Measurements from ENCODE around the gene PARG.
A peak's percentile ranks its signal among the peaks of the same experiment; 100 is the strongest.
"Not testable (repeated sequence)": the region's sequence is repeated elsewhere in the genome, so short reads cannot be mapped to it uniquely, and the experiment has no call there.

Gene PARG

DNA sequence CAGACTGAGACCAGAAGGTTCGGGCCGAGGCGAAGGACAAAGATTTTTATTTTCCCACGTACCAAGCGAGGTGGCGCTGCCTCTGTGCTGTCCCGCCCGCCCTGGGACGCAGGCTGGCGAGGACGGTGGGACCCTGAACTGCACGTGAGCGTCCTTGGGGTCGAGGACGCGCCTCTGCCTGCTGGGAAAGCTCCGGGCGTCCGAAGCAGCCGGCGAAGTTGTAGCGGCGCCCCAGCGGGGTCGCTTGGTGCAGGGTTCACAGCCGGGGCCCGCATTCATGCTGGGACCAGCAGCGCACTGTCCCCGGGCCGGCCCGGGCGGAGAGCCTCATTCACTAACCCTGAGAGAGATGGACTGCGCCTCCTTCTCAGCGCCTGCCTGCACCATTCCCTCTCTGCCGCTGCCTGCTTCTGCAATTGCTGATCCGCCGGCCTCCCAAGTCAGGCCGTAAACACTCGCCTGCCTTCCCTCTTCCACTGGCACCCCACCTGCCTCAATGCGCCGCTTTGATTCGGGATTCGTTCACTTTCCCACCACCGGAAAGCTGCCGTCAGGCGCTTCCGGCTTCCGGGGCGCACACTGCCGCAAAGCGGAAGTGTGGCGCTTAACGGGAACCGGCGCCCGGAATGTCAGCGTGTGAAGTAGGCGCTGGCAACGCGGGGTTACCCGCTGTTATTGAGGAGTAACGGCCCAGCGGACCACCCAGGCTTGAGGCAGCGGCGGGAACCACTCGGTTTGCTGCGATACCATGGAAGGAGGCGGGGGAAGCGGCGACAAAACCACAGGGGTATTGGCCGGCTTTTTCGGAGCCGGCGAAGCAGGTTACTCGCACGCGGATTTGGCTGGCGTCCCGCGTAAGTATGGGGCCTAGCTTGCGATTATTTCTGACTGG, at the start of gene PARG, which contains the start of gene TIMM23B:
TSS of gene PARG (minus strand) at position 581 of the 892 bp plus-strand sequence. CDS start at position 279, 302 bp downstream.
TSS of gene TIMM23B (plus strand) at position 607 of the 892 bp plus-strand sequence. CDS start at position 749, 142 bp downstream.
- in situ Hi-C loops (cut with HindIII; ENCODE audit: low sequenced_read_pairs) = not testable (repeated sequence)
- peak within 1 kb of the TSS; percentile 73 for H3K4me3 ChIP-seq (ENCODE audit: low read depth, low read length)
- DNase-seq (ENCODE audit: low read depth) = peak; percentile 52

GRCh38 chr10:49988376-49988775, 46.5 kb upstream of the PARG start, which contains the start of gene AGAP6:
TSS of gene AGAP6 (plus strand) at chr10:49988406. CDS start at chr10:49988716, 310 bp downstream.
- H3K4me3 ChIP-seq (ENCODE audit: low read depth, low read length); DNase-seq (ENCODE audit: low read depth); in situ Hi-C loops (cut with HindIII; ENCODE audit: low sequenced_read_pairs): not testable (repeated sequence)

GRCh38 chr10:49987207-49987606, 45.4 kb upstream of the PARG start:
- H3K4me3 ChIP-seq (ENCODE audit: low read depth, low read length); DNase-seq (ENCODE audit: low read depth); in situ Hi-C loops (cut with HindIII; ENCODE audit: low sequenced_read_pairs): not testable (repeated sequence)

DNA sequence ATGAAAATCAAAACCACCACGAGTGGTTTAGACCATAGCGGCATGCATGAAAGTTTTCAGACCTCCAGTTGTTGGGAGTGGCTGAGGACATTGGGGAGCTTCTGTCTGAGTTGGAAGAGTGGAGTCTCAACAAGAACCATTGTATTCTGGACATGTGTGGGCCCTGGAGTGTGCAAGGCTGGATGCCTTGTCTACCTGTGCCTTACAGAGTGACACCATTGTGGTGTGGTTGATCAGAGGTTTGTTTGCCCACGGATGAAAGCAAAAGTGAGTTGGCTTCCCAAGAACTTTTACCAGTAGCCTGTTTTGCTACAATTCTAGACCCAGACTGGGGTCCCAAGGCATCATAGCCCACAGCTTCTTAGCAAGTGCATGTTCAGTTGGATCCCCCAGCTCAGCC, 35.9 kb upstream of the PARG start:
- DNase-seq (ENCODE audit: low read depth); H3K4me3 ChIP-seq (ENCODE audit: low read depth, low read length); in situ Hi-C loops (cut with HindIII; ENCODE audit: low sequenced_read_pairs): not testable (repeated sequence)

- H3K4me3 ChIP-seq (ENCODE audit: low read depth, low read length); DNase-seq (ENCODE audit: low read depth); in situ Hi-C loops (cut with HindIII; ENCODE audit: low sequenced_read_pairs): not testable (repeated sequence)
These were observed 30.3 kb upstream of the PARG start for GRCh38 chr10:49972094-49972493.

DNA sequence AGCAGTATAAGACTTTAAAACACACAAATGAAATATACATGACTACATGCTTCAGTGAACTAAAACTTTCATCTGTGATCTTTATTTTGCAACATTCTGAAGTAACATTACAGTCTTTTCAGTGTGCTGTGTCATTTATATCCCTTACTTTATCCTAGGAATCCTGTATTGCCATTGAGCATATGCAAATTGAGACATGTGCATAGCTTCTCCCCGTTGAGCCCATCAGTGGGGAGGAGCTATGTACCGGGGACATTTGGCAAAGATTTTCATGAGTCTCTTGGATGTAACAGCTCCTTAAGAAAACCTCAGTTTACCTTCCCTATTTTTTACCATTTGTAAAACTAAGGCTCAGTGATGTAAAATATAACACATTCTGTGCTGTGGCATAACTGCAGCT, 29.6 kb upstream of the PARG start:
- in situ Hi-C loops (cut with HindIII; ENCODE audit: low sequenced_read_pairs); H3K4me3 ChIP-seq (ENCODE audit: low read depth, low read length); DNase-seq (ENCODE audit: low read depth): not testable (repeated sequence)

DNA sequence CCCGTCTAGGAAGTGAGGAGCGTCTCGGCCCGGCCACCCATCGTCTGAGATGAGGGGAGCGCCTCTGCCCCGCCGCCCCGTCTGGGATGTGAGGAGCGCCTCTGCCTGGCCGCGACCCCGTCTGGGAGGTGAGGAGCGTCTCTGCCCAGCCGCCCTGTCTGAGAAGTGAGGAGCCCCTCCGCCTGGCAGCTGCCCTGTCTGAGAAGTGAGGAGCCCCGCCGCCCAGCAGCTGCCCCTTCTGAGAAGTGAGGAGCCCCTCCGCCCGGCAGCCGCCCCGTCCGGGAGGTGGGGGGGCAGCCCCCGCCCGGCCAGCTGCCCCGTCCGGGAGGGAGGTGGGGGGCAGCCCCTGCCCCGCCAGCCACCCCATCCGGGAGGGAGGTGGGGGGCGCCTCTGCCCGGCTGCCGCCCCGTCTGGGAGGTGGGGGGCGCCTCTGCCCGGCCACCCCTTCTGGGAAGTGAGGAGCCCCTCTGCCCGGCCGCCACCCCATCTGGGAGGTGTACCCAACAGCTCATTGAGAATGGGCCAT, 28.6 kb upstream of the PARG start:
- in situ Hi-C loops (cut with HindIII; ENCODE audit: low sequenced_read_pairs); DNase-seq (ENCODE audit: low read depth); H3K4me3 ChIP-seq (ENCODE audit: low read depth, low read length): not testable (repeated sequence)

DNA sequence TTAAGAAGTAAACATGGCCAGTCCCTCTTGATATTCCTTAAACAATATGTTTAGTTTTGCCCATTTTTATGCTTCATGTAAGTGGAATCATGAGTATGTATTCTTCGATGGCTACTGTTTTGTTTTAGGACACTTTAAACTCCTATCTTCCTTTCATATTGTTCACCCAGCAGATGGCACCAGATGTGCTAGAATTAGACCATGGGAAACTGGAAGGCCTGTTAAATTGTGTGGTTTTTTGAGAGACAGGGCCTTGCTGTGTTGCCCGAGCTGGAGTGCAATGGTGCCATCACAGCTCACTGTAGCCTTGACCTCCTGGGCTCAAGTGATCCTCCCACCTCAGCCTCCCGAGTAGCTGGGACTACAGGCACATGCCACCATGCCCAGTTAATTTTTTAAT, 11.3 kb upstream of the PARG start:
- H3K4me3 ChIP-seq (ENCODE audit: low read depth, low read length); in situ Hi-C loops (cut with HindIII; ENCODE audit: low sequenced_read_pairs); DNase-seq (ENCODE audit: low read depth): not testable (repeated sequence)

- H3K4me3 ChIP-seq (ENCODE audit: low read depth, low read length); in situ Hi-C loops (cut with HindIII; ENCODE audit: low sequenced_read_pairs); DNase-seq (ENCODE audit: low read depth): not testable (repeated sequence)
These were observed 10.2 kb upstream of the PARG start for GRCh38 chr10:49952006-49952405.

DNA sequence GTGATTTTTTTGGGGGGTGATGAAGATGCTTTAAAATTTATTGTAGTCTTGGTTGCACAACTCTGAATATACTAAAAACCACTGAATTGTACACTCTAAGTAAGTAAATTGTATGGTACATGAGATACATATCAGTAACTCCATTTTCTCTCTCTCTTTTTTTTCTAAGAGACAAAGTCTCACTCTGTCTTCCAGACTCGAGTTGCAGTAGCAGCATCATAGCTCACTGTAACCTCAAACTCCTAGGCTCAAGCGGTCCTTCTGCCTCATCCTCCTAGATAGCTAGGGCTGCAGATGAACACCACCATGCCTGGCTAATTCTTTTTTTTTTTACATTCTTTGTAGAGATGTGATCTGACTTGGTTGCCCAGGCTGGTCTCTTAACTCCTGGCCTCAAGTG, 6.9 kb upstream of the PARG start:
- H3K4me3 ChIP-seq (ENCODE audit: low read depth, low read length); in situ Hi-C loops (cut with HindIII; ENCODE audit: low sequenced_read_pairs); DNase-seq (ENCODE audit: low read depth): not testable (repeated sequence)

DNA sequence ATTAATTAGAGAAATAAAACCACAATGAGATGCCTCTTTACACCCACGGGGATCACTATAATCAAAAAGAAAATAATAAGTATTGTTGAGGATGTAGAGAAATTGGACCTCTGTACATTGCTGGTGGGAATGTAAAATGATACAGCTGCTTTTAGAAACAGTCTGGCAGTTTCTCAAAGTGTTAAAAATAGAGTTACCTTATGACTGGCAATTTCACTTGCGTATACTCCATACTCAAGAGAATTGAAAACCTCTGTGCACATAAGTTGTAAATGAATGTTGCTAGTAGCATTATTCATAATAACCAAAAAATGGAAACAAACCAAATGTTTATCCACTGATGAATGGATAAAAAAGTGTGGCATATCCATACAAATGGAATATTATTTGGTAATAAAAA, 6.3 kb upstream of the PARG start:
- H3K4me3 ChIP-seq (ENCODE audit: low read depth, low read length); in situ Hi-C loops (cut with HindIII; ENCODE audit: low sequenced_read_pairs); DNase-seq (ENCODE audit: low read depth): not testable (repeated sequence)

GRCh38 chr10:49943607-49944006, 1.8 kb upstream of the PARG start:
- H3K4me3 ChIP-seq (ENCODE audit: low read depth, low read length); DNase-seq (ENCODE audit: low read depth); in situ Hi-C loops (cut with HindIII; ENCODE audit: low sequenced_read_pairs): not testable (repeated sequence)

DNA sequence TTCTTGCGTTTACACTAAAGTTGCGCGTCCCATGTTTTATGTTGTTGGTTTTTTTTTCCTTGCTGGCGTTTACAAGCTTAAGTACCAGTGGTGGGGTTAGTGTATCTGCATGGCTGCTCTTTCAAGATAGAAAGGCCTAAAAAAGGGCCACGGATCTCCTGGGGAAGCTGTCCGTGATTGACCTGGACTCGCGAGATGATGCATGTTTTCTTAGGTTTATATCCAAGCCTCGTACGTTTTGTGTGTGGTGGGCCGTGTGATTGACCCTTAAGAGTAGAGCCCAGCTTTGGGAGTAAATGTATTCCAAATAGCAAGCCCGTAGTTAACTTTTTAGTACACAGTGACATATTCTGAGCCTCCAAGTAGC, 495 bp upstream of the PARG start:
- H3K4me3 ChIP-seq (ENCODE audit: low read depth, low read length) = peak overlapping the region; percentile 73
- in situ Hi-C loops (cut with HindIII; ENCODE audit: low sequenced_read_pairs); DNase-seq (ENCODE audit: low read depth): not testable (repeated sequence)

- DNase-seq (ENCODE audit: low read depth); in situ Hi-C loops (cut with HindIII; ENCODE audit: low sequenced_read_pairs); H3K4me3 ChIP-seq (ENCODE audit: low read depth, low read length): not testable (repeated sequence)
These were observed 9.7 kb downstream of the PARG start for GRCh38 chr10:49931959-49932728.

DNA sequence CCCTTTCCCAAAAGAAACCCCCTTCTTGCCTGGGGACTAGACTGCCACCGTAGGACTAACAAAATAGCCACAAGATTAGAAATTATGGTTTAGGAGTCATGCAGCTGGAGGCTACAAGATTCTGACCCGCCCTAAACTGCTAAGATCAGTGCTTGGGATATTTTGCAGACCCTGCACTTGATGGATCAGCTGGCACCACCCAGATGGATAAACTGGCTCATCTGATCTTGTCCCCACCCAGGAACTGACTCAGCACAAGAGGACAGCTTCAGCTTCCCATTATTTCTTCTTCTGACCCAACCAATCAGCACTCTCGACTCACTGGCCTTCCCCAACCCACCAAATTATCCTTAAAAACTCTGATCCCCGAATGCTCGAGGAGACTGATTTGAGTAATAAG, 10.6 kb downstream of the PARG start:
- in situ Hi-C loops (cut with HindIII; ENCODE audit: low sequenced_read_pairs); H3K4me3 ChIP-seq (ENCODE audit: low read depth, low read length); DNase-seq (ENCODE audit: low read depth): not testable (repeated sequence)

- DNase-seq (ENCODE audit: low read depth); in situ Hi-C loops (cut with HindIII; ENCODE audit: low sequenced_read_pairs); H3K4me3 ChIP-seq (ENCODE audit: low read depth, low read length): not testable (repeated sequence)
These were observed 18.3 kb downstream of the PARG start for GRCh38 chr10:49923572-49923971.

GRCh38 chr10:49922041-49922440, 19.8 kb downstream of the PARG start:
- DNase-seq (ENCODE audit: low read depth); in situ Hi-C loops (cut with HindIII; ENCODE audit: low sequenced_read_pairs); H3K4me3 ChIP-seq (ENCODE audit: low read depth, low read length): not testable (repeated sequence)
